GM19468 (cell line): Measurements from ENCODE around the gene ACAA2.
"Not testable (repeated sequence)": the region's sequence is repeated elsewhere in the genome, so short reads cannot be mapped to it uniquely, and the experiment has no call there.

Experiments
- ATAC-seq: cut with Tn5 transposase; IDR thresholded peaks from one replicate; pipeline ENCODE4 v1.9.1; 2021; ENCODE audit warnings: mild to moderate bottlenecking, moderate library complexity, moderate number of reproducible peaks; ENCODE audit not compliant: unreplicated experiment; ENCODE audit errors: extremely low read depth

Gene ACAA2

GRCh38 chr18:49845629-49846360, 32.5 kb upstream of the ACAA2 start:
- ATAC-seq, result no peak

GRCh38 chr18:49844903-49845302, 31.6 kb upstream of the ACAA2 start:
- ATAC-seq, result no peak

GRCh38 chr18:49843778-49844625, 30.7 kb upstream of the ACAA2 start:
- ATAC-seq, result no peak

GRCh38 chr18:49843131-49843530, 29.8 kb upstream of the ACAA2 start:
- no peak for ATAC-seq

- no peak for ATAC-seq
These were observed 29.3 kb upstream of the ACAA2 start for GRCh38 chr18:49842656-49843055.

GRCh38 chr18:49841236-49842217, 28.2 kb upstream of the ACAA2 start:
- ATAC-seq, result no peak

GRCh38 chr18:49839012-49839411, 25.7 kb upstream of the ACAA2 start:
- ATAC-seq, result no peak

- no peak for ATAC-seq
These were observed 25.0 kb upstream of the ACAA2 start for GRCh38 chr18:49838381-49838780.

GRCh38 chr18:49837889-49838288, 24.6 kb upstream of the ACAA2 start:
- ATAC-seq, result no peak

- not testable (repeated sequence) for ATAC-seq
These were observed 24.0 kb upstream of the ACAA2 start for GRCh38 chr18:49837316-49837835.

GRCh38 chr18:49835405-49835804, 22.1 kb upstream of the ACAA2 start:
- no peak for ATAC-seq

GRCh38 chr18:49834258-49834657, 20.9 kb upstream of the ACAA2 start:
- no peak for ATAC-seq

GRCh38 chr18:49833814-49834213, 20.5 kb upstream of the ACAA2 start:
- no peak for ATAC-seq

GRCh38 chr18:49832221-49832647, 18.9 kb upstream of the ACAA2 start:
- ATAC-seq, result no peak

GRCh38 chr18:49827996-49828395, 14.7 kb upstream of the ACAA2 start:
- ATAC-seq, result no peak

GRCh38 chr18:49819823-49820671, 6.7 kb upstream of the ACAA2 start:
- ATAC-seq, result no peak

- ATAC-seq, result no peak
These were observed 5.8 kb upstream of the ACAA2 start for GRCh38 chr18:49819071-49819662.

GRCh38 chr18:49817947-49818346, 4.6 kb upstream of the ACAA2 start:
- ATAC-seq, result no peak

- ATAC-seq, result no peak
These were observed 2.6 kb upstream of the ACAA2 start for GRCh38 chr18:49815927-49816326.
